NB4 (cell line): ENCODE data around the gene NUDCD3.
"Not testable (repeated sequence)": the region's sequence is repeated elsewhere in the genome, so short reads cannot be mapped to it uniquely, and the experiment has no call there.

Source experiments
- DNase-seq: peaks from one replicate; pipeline ENCODE4 v3.0.0; 2010; ENCODE audit warnings: low read depth
- H3K4me3 ChIP-seq: one replicate; pipeline ENCODE4 v1.5.1; 2011; ENCODE audit warnings: mild to moderate bottlenecking, low read depth, low read length, moderate library complexity
- CTCF ChIP-seq: IDR thresholded peaks from one replicate; pipeline ENCODE4 v1.5.1; 2012; ENCODE audit warnings: low read depth, low read length
- MAX ChIP-seq: IDR thresholded peaks from 2 replicates; pipeline ENCODE4 v1.6.1; 2011; ENCODE audit warnings: low read depth, low read length
- MYC ChIP-seq: IDR thresholded peaks from 2 replicates; pipeline ENCODE4 v1.6.1; 2011; ENCODE audit warnings: low read depth, low read length
- POLR2A ChIP-seq: IDR thresholded peaks from 2 replicates; pipeline ENCODE4 v1.6.1; 2011; ENCODE audit warnings: mild to moderate bottlenecking; ENCODE audit not compliant: insufficient read length; ENCODE audit errors: extremely low read depth

Gene NUDCD3

GRCh38 chr7:44511863-44512468, 21.5 kb upstream of the NUDCD3 start:
- no peak for DNase-seq
- no peak overlapping the region for H3K4me3 ChIP-seq
- TF ChIP-seq MAX (no peak), POLR2A (no peak)

GRCh38 chr7:44511236-44511635, 20.8 kb upstream of the NUDCD3 start:
- H3K4me3 ChIP-seq: no peak overlapping the region
- no peak for TF ChIP-seq POLR2A
- no peak for TF ChIP-seq MYC
- TF ChIP-seq MAX: no peak
- no peak for TF ChIP-seq CTCF

GRCh38 chr7:44508328-44509030, 18.0 kb upstream of the NUDCD3 start:
- peak; percentile 36 for DNase-seq
- H3K4me3 ChIP-seq: no peak overlapping the region
- TF ChIP-seq MAX (peak; percentile 19; the same call in 1 of the 2 replicates), POLR2A (no peak), CTCF (no peak), MYC (no peak)

More at GRCh38 chr7:44511236-44511635, 20.8 kb upstream of the NUDCD3 start:
- no peak for DNase-seq

- not testable (repeated sequence) for DNase-seq, H3K4me3 ChIP-seq
Measured at GRCh38 chr7:44506592-44507288, 16.3 kb upstream of the NUDCD3 start.

- no peak for DNase-seq
- no peak overlapping the region for H3K4me3 ChIP-seq
- no peak for TF ChIP-seq CTCF
- no peak for TF ChIP-seq POLR2A
- TF ChIP-seq MAX: no peak
- no peak for TF ChIP-seq MYC
Measured at GRCh38 chr7:44505595-44505994, 15.1 kb upstream of the NUDCD3 start.

- no peak overlapping the region for H3K4me3 ChIP-seq
- no peak for DNase-seq
- no peak for TF ChIP-seq CTCF
- no peak for TF ChIP-seq MYC
- no peak for TF ChIP-seq POLR2A
- TF ChIP-seq MAX: no peak
Measured at GRCh38 chr7:44498230-44498954, 7.9 kb upstream of the NUDCD3 start.
